ENCODE data around the gene OR2W1.

OR2W1 gene, protein sequence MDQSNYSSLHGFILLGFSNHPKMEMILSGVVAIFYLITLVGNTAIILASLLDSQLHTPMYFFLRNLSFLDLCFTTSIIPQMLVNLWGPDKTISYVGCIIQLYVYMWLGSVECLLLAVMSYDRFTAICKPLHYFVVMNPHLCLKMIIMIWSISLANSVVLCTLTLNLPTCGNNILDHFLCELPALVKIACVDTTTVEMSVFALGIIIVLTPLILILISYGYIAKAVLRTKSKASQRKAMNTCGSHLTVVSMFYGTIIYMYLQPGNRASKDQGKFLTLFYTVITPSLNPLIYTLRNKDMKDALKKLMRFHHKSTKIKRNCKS

DNA sequence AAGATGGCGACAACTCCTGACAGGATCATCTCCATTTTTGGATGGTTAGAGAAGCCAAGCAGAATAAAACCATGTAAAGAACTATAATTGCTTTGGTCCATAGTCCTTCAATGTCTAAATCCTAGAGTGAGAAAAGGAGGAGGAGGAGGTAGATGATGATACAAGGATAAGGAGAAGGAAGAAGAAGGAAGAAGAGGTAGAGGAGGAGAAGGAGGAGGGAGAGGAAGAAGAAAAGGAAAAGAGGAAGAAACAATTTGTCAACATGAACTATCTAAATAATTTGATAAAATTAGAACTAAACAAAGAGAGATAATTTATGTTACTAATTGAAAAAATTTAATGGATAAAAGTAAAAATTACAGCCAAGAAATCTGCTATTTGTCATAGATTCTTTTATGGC is at the start of gene OR2W1:
Gene OR2W1 (minus strand): TSS at position 101 of the 400 bp plus-strand sequence. CDS start 0 bp downstream, at position 101.
- Mint-ChIP-seq H3K27me3 (ENCODE audit: low read depth, poor library complexity) (peaks cover 22% of the 10 kb centered on the region), H3K36me3 (ENCODE audit: low read depth) (no peaks in the 10 kb centered on the region), H3K4me3 (no peak within 1 kb of the TSS), H3K4me1 (no peaks in the 10 kb centered on the region), H3K9me3 (no peaks in the 10 kb centered on the region), H3K27ac (no peak within 1 kb of the TSS)
- DNase-seq = no peak
- TF ChIP-seq, protein P1, sequence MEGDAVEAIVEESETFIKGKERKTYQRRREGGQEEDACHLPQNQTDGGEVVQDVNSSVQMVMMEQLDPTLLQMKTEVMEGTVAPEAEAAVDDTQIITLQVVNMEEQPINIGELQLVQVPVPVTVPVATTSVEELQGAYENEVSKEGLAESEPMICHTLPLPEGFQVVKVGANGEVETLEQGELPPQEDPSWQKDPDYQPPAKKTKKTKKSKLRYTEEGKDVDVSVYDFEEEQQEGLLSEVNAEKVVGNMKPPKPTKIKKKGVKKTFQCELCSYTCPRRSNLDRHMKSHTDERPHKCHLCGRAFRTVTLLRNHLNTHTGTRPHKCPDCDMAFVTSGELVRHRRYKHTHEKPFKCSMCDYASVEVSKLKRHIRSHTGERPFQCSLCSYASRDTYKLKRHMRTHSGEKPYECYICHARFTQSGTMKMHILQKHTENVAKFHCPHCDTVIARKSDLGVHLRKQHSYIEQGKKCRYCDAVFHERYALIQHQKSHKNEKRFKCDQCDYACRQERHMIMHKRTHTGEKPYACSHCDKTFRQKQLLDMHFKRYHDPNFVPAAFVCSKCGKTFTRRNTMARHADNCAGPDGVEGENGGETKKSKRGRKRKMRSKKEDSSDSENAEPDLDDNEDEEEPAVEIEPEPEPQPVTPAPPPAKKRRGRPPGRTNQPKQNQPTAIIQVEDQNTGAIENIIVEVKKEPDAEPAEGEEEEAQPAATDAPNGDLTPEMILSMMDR (IDR thresholded peaks at IDR 0.05) = no peak

DNA sequence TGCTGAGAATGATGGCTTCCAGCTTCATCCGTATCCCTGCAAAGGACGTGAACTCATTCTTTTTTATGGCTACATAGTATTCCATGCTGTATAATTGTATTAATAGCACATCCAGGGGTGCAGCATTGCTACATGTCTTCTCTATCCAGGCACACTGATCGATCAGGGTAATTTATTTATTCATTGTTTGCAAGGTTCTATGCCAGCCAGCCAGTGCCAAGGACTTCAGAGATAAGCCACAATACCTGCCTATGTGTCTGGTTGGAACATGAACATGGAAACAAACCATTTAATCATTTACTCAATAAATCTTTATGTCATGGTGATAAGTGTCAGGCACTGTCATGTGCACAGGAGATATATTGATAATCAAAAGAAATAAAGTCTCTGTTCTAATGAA is 48.0 kb upstream of the OR2W1 start:
- Mint-ChIP-seq H3K4me3 (no peak overlapping the region), H3K27me3 (ENCODE audit: low read depth, poor library complexity) (peaks cover 3% of the 10 kb centered on the region), H3K4me1 (no peaks in the 10 kb centered on the region), H3K9me3 (no peaks in the 10 kb centered on the region), H3K36me3 (ENCODE audit: low read depth) (no peaks in the 10 kb centered on the region), H3K27ac (no peak overlapping the region)
- DNase-seq = no peak
- TF ChIP-seq, protein P1 (IDR thresholded peaks at IDR 0.05) = no peak

DNA sequence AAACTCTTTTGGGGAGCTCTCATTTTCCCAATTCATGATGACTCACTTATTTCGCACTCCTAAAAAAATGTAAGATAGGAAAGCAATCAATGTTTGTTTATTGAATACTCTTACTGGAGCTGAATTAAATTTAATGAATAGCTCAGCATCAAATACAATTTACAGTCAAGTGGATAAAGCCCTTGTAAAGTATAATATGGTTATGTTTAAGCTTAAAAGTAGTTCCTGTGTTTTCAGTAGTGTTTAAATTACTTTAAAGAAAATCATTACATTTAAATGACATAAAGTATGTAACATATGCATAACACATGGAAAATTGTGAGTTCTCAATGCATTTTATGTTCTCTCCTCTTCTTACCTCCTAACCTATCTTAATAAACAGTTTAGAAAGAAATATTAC is 42.2 kb upstream of the OR2W1 start, which contains the start of gene OR2B3:
Gene OR2B3 (minus strand): TSS at position 101 of the 400 bp plus-strand sequence. CDS start 65 bp downstream, at position 36.
- no peak within 1 kb of the TSS for H3K4me3 Mint-ChIP-seq
- no peak within 1 kb of the TSS for H3K27ac Mint-ChIP-seq
- no peaks in the 10 kb centered on the region for H3K9me3 Mint-ChIP-seq
- TF ChIP-seq, protein P1 (IDR thresholded peaks at IDR 0.05) = no peak
- H3K27me3 Mint-ChIP-seq (ENCODE audit: low read depth, poor library complexity) = peaks cover 10% of the 10 kb centered on the region
- no peaks in the 10 kb centered on the region for H3K36me3 Mint-ChIP-seq (ENCODE audit: low read depth)
- no peaks in the 10 kb centered on the region for H3K4me1 Mint-ChIP-seq
- no peak for DNase-seq

DNA sequence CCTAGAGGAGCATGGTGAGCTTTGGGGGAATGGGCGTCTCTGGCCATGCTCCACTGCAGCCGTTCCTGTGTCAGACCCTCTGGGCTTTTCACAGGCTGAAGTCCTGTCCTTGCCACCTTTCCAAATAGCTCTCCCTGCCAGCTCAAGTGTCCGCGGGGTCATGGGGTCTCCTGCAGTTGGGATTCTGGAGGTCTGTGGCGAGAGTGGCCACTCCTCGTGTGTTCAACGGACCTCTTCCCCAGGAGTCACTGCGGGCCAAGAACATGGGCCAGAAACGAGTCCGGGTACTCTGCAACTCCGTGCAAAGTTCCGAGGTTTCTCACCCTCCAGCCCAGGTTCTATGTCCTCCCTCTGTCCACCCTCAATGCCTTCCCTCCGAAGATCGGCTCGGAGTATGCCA is 37.5 kb upstream of the OR2W1 start:
- Mint-ChIP-seq H3K27ac (no peak overlapping the region), H3K4me3 (no peak overlapping the region), H3K27me3 (ENCODE audit: low read depth, poor library complexity) (peaks cover 7% of the 10 kb centered on the region), H3K4me1 (no peaks in the 10 kb centered on the region), H3K9me3 (no peaks in the 10 kb centered on the region), H3K36me3 (ENCODE audit: low read depth) (no peaks in the 10 kb centered on the region)
- no peak for DNase-seq
- TF ChIP-seq, protein P1 (IDR thresholded peaks at IDR 0.05) = no peak

DNA sequence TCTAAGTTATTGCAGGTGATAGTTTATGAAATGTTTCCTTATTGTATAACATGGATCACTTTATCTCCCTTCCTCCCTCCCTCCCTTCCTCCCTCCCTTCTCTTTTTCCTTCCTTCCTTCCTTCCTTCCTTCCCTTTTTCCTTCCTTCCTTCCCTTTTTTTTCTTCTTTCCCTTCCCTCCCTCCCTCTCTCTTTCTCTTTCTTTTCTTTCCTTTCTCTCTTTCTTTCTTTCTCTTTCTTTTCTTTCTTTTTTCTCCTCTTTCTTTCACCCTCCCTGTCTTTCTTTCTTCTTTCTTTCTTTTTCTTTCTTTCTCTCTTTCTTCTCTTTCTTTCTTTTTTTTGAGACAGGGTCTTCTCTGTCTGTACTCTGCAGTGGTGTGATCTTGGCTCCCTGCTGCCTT is 36.3 kb upstream of the OR2W1 start:
- H3K4me3 Mint-ChIP-seq = no peak overlapping the region
- peaks cover 10% of the 10 kb centered on the region for H3K27me3 Mint-ChIP-seq (ENCODE audit: low read depth, poor library complexity)
- no peaks in the 10 kb centered on the region for H3K9me3 Mint-ChIP-seq
- TF ChIP-seq, protein P1 (IDR thresholded peaks at IDR 0.05) = no peak
- H3K36me3 Mint-ChIP-seq (ENCODE audit: low read depth) = no peaks in the 10 kb centered on the region
- no peak for DNase-seq
- no peak overlapping the region for H3K27ac Mint-ChIP-seq
- no peaks in the 10 kb centered on the region for H3K4me1 Mint-ChIP-seq

DNA sequence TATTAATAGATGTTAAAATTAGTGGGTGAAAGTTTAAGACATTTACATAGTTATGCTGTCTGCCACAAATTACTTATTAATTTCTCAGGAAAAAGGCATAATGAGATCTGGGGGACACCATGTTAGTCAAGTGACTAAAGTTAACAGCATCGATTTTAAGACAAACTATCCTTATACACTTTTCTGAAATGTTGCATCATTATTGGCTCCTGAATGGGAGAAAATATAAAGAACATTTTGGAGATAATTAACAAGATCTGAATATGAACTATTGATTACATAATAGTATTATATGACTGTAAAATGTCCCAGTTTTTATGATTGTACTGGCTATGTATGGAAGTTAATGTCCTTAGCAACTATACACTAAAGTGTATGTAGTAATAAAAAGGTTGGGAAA is 34.2 kb upstream of the OR2W1 start:
- H3K36me3 Mint-ChIP-seq (ENCODE audit: low read depth) = no peaks in the 10 kb centered on the region
- H3K4me3 Mint-ChIP-seq = no peak overlapping the region
- no peaks in the 10 kb centered on the region for H3K9me3 Mint-ChIP-seq
- TF ChIP-seq, protein P1 (IDR thresholded peaks at IDR 0.05) = no peak
- H3K4me1 Mint-ChIP-seq = no peaks in the 10 kb centered on the region
- H3K27me3 Mint-ChIP-seq (ENCODE audit: low read depth, poor library complexity) = peaks cover 18% of the 10 kb centered on the region
- H3K27ac Mint-ChIP-seq = no peak overlapping the region
- DNase-seq = no peak

Measured in nephron progenitor cell (in vitro differentiated cells).